ENCODE data around the gene SELENOH. TPM values are rescaled to one million over a fixed set of nuclear protein-coding genes. Genes with fewer than 3 reads are reported as not detected.

Gene SELENOH
- total and polyA plus RNA-seq, 2 of the 8 experiments (the other 6 are each of a cell fraction or from before 2014, with no cell fraction given) = 243 to 264 TPM

GRCh38 chr11:57698843-57699365 lies 42.4 kb upstream of the SELENOH start:
- H4K20me1 ChIP-seq (replicated peaks in 1 of 2; ENCODE audit: control insufficient read depth in 1 of 2, insufficient read depth in 2 of 2, low read length in 2 of 2) = no peaks in the 10 kb centered on the region
- no peak overlapping the region for H3K4ac ChIP-seq (replicated peaks; ENCODE audit: insufficient read length, low read depth, low read length)
- H2AK5ac ChIP-seq (ENCODE audit: low read depth, low read length) = no peak overlapping the region
- peaks cover 21 to 71% (median 54%) of the 10 kb centered on the region in 4 experiments for H3K36me3 ChIP-seq (ENCODE audit: control insufficient read depth in 2 of 4, insufficient read depth in 4 of 4, low read length in 3 of 4)
- H3K56ac ChIP-seq (replicated peaks; ENCODE audit: insufficient read length, low read depth, low read length) = no peak overlapping the region
- no peak for TF ChIP-seq RFX5 (IDR thresholded peaks at IDR 0.05; ENCODE audit: borderline replicate concordance, low read depth, low read length)
- H3K9me3 ChIP-seq (ENCODE audit: insufficient read depth in 2 of 2, low read depth in 1 of 2, low read length in 1 of 2) = no peaks in the 10 kb centered on the region
- H3K4me2 ChIP-seq (ENCODE audit: insufficient read depth in 1 of 2, low read depth in 2 of 2, low read length in 2 of 2) = no peak overlapping the region
- 86% methylated on average over 17 of the region's 18 CpGs; no CpG with 5 or more reads in 1 of the 2 experiments for WGBS, 2 experiments (ENCODE audit: extremely low coverage in 1 of 2, insufficient coverage in 1 of 2, insufficient read length in 1 of 2, insufficient replicate concordance in 2 of 2, low coverage in 1 of 2, low lambda C conversion rate in 2 of 2, missing lambda C conversion rate in 1 of 2)
- FAIRE-seq = no peak
- H3K23me2 ChIP-seq (ENCODE audit: low read depth, low read length) = no peaks in the 10 kb centered on the region; the same call in 1 of the 2 replicates
- H3K23ac ChIP-seq (ENCODE audit: insufficient read length) = no peak overlapping the region
- H3K27me3 ChIP-seq (replicated peaks in 1 of 4; ENCODE audit: control insufficient read depth in 3 of 4, extremely low read depth in 1 of 4, insufficient read depth in 3 of 4, low read length in 3 of 4) = no peaks in the 10 kb centered on the region
- H4K5ac ChIP-seq (ENCODE audit: insufficient read length, low read depth, low read length) = no peak overlapping the region
- no peak overlapping the region for H2BK120ac ChIP-seq (replicated peaks; ENCODE audit: low read depth, low read length)
- no peak overlapping the region for H2AFZ ChIP-seq (ENCODE audit: low read length)
- peak overlapping the region; percentile 48; the same call in 1 of the 2 replicates for H4K8ac ChIP-seq (ENCODE audit: extremely low read depth, insufficient read depth, low read length)
- H3K4me1 ChIP-seq (replicated peaks in 1 of 4; ENCODE audit: control insufficient read depth in 3 of 4, insufficient read depth in 4 of 4, low read length in 3 of 4) = no peaks in the 10 kb centered on the region
- H3K4me3 ChIP-seq (ENCODE audit: extremely low read depth in 1 of 4, insufficient read depth in 2 of 4, low read depth in 3 of 4, low read length in 4 of 4) = no peak overlapping the region
- H3K18ac ChIP-seq (ENCODE audit: extremely low read depth, low read length) = no peak overlapping the region
- ChIA-PET CTCF (ENCODE audit: partially characterized antibody) (interaction anchor here (0.7 to 1.7 kb wide), 7 partner anchors 8 to 244 kb away, joined by 3 to 6 read pairs (median 3); no protein-coding TSS in a partner anchor), POLR2A (ENCODE audit: partially characterized antibody) (interaction anchor here (1.0 to 3.6 kb wide), 5 partner anchors 8 to 43 kb away, joined by 3 to 13 read pairs (median 11); partner anchors contain the start of genes MED19 and SELENOH)
- DNase-seq (ENCODE audit: low read depth in 1 of 2, low spot score in 2 of 2) = no peak
- H2BK5ac ChIP-seq (ENCODE audit: low read depth, low read length) = no peak overlapping the region
- H2BK12ac ChIP-seq (ENCODE audit: low read depth, low read length) = no peak overlapping the region
- no peak overlapping the region for H2BK15ac ChIP-seq (ENCODE audit: low read length)
- no peak overlapping the region for H3K9ac ChIP-seq (replicated peaks in 1 of 4; ENCODE audit: extremely low read depth in 1 of 4, low read depth in 3 of 4, low read length in 3 of 4)
- no peaks in the 10 kb centered on the region for H3K79me1 ChIP-seq (ENCODE audit: low read depth, low read length)
- no peak overlapping the region for H3K27ac ChIP-seq (ENCODE audit: low read depth, low read length)
- no peak overlapping the region for H2BK20ac ChIP-seq (ENCODE audit: low read length)
- H3K14ac ChIP-seq (ENCODE audit: insufficient read length) = no peak overlapping the region
- H4K91ac ChIP-seq (replicated peaks; ENCODE audit: insufficient read length, low read length) = no peak overlapping the region
- H3K79me2 ChIP-seq (ENCODE audit: control insufficient read depth in 1 of 2, insufficient read depth in 2 of 2, low read length in 2 of 2) = no peaks in the 10 kb centered on the region
